ENCODE data around the gene ERICH3. TPM values are rescaled to one million over a fixed set of nuclear protein-coding genes. Genes with fewer than 3 reads are reported as not detected.
A peak's percentile ranks its signal among the peaks of the same experiment; 100 is the strongest.
"Not testable (repeated sequence)": the region's sequence is repeated elsewhere in the genome, so short reads cannot be mapped to it uniquely, and the experiment has no call there.

Gene ERICH3
- total and polyA plus RNA-seq, 2 experiments from 2014 or later: 0.47 TPM; not detected in 1

- H2AFZ ChIP-seq: no peak overlapping the region
- no peak for DNase-seq (ENCODE audit: low spot score)
Observed at GRCh38 chr1:74681001-74681400, 7.4 kb upstream of the ERICH3 start.

GRCh38 chr1:74679811-74680210, 6.2 kb upstream of the ERICH3 start:
- H3K4me1 ChIP-seq (ENCODE audit: insufficient read depth): no peaks in the 10 kb centered on the region
- H3K4me2 ChIP-seq: no peak overlapping the region
- no peaks in the 10 kb centered on the region for H3K9me2 ChIP-seq (replicated peaks; ENCODE audit: insufficient read depth)
- WGBS (ENCODE audit: low lambda C conversion rate, missing lambda C conversion rate): 100% methylated on average over 2 of the region's 2 CpGs
- no peaks in the 10 kb centered on the region for H3K36me3 ChIP-seq (replicated peaks; ENCODE audit: insufficient read depth, low read depth)
- DNase-seq (ENCODE audit: low spot score): no peak
- H3K4me3 ChIP-seq: no peak overlapping the region
- H3K27me3 ChIP-seq: no peaks in the 10 kb centered on the region
- no peak for TF ChIP-seq EZH2 (IDR thresholded peaks at IDR 0.05; ENCODE audit: borderline replicate concordance)
- no peak overlapping the region for H2AFZ ChIP-seq
- no peaks in the 10 kb centered on the region for H4K20me1 ChIP-seq (ENCODE audit: insufficient read depth, poor library complexity, severe bottlenecking)
- no peak overlapping the region for H3K27ac ChIP-seq
- H3K9me3 ChIP-seq (ENCODE audit: low read depth): no peaks in the 10 kb centered on the region
- no peaks in the 10 kb centered on the region for H3K79me2 ChIP-seq

More at GRCh38 chr1:74681001-74681400, 7.4 kb upstream of the ERICH3 start:
- no peak overlapping the region for H3K4me2 ChIP-seq
- H3K9me2 ChIP-seq (replicated peaks; ENCODE audit: insufficient read depth): no peaks in the 10 kb centered on the region
- no peaks in the 10 kb centered on the region for H3K27me3 ChIP-seq
- H3K9me3 ChIP-seq (ENCODE audit: low read depth): no peaks in the 10 kb centered on the region
- no peak overlapping the region for H3K27ac ChIP-seq
- no peaks in the 10 kb centered on the region for H3K4me1 ChIP-seq (ENCODE audit: insufficient read depth)
- no peak for TF ChIP-seq EZH2phosphoT487 (IDR thresholded peaks at IDR 0.05; ENCODE audit: low read depth, severe bottlenecking, unreplicated experiment)
- TF ChIP-seq EZH2 (IDR thresholded peaks at IDR 0.05; ENCODE audit: borderline replicate concordance): no peak
- TF ChIP-seq CTCF (IDR thresholded peaks at IDR 0.05; ENCODE audit: poor library complexity): no peak
- no peaks in the 10 kb centered on the region for H4K20me1 ChIP-seq (ENCODE audit: insufficient read depth, poor library complexity, severe bottlenecking)
- H3K4me3 ChIP-seq: no peak overlapping the region
- H3K36me3 ChIP-seq (replicated peaks; ENCODE audit: insufficient read depth, low read depth): no peaks in the 10 kb centered on the region
- WGBS (ENCODE audit: low lambda C conversion rate, missing lambda C conversion rate): 81% methylated on average over 3 of the region's 3 CpGs
- no peaks in the 10 kb centered on the region for H3K79me2 ChIP-seq

GRCh38 chr1:74677926-74678325, 4.3 kb upstream of the ERICH3 start:
- H3K4me1 ChIP-seq (ENCODE audit: insufficient read depth): no peaks in the 10 kb centered on the region
- H3K4me2 ChIP-seq: no peak overlapping the region
- peaks cover 11% of the 10 kb centered on the region for H3K27me3 ChIP-seq
- H3K4me3 ChIP-seq: no peak overlapping the region
- H2AFZ ChIP-seq: no peak overlapping the region
- H3K36me3 ChIP-seq (replicated peaks; ENCODE audit: insufficient read depth, low read depth): no peaks in the 10 kb centered on the region
- no peaks in the 10 kb centered on the region for H3K9me2 ChIP-seq (replicated peaks; ENCODE audit: insufficient read depth)
- no peak for DNase-seq (ENCODE audit: low spot score)
- no peaks in the 10 kb centered on the region for H4K20me1 ChIP-seq (ENCODE audit: insufficient read depth, poor library complexity, severe bottlenecking)
- H3K9me3 ChIP-seq (ENCODE audit: low read depth): no peaks in the 10 kb centered on the region
- TF ChIP-seq EZH2phosphoT487 (IDR thresholded peaks at IDR 0.05; ENCODE audit: low read depth, severe bottlenecking, unreplicated experiment): no peak
- no peak for TF ChIP-seq EZH2 (IDR thresholded peaks at IDR 0.05; ENCODE audit: borderline replicate concordance)
- TF ChIP-seq CTCF (IDR thresholded peaks at IDR 0.05; ENCODE audit: poor library complexity): no peak
- H3K79me2 ChIP-seq: no peaks in the 10 kb centered on the region
- H3K27ac ChIP-seq: no peak overlapping the region

GRCh38 chr1:74674278-74675048, 871 bp upstream of the ERICH3 start:
- Histone ChIP-seq H3K9me2 (replicated peaks; ENCODE audit: insufficient read depth) (no peaks in the 10 kb centered on the region), H3K36me3 (replicated peaks; ENCODE audit: insufficient read depth, low read depth) (no peaks in the 10 kb centered on the region), H4K20me1 (ENCODE audit: insufficient read depth, poor library complexity, severe bottlenecking) (no peaks in the 10 kb centered on the region), H3K9me3 (ENCODE audit: low read depth) (no peaks in the 10 kb centered on the region), H3K79me2 (no peaks in the 10 kb centered on the region), H3K4me2 (peak overlapping the region; percentile 90), H3K27ac (no peak overlapping the region), H3K4me3 (no peak overlapping the region), H3K4me1 (ENCODE audit: insufficient read depth) (no peaks in the 10 kb centered on the region), H2AFZ (peak overlapping the region; percentile 78), H3K27me3 (peaks cover 12% of the 10 kb centered on the region)
- 65% methylated on average over 6 of the region's 6 CpGs for WGBS (ENCODE audit: low lambda C conversion rate, missing lambda C conversion rate)
- no peak for TF ChIP-seq EZH2 (IDR thresholded peaks at IDR 0.05; ENCODE audit: borderline replicate concordance)
- no peak for TF ChIP-seq CTCF (IDR thresholded peaks at IDR 0.05; ENCODE audit: poor library complexity)
- no peak for TF ChIP-seq EZH2phosphoT487 (IDR thresholded peaks at IDR 0.05; ENCODE audit: low read depth, severe bottlenecking, unreplicated experiment)
- no peak for DNase-seq (ENCODE audit: low spot score)

GRCh38 chr1:74670866-74671265, 2.7 kb downstream of the ERICH3 start:
- not testable (repeated sequence) for H3K79me2 ChIP-seq; H3K4me2 ChIP-seq; H3K9me2 ChIP-seq (replicated peaks; ENCODE audit: insufficient read depth); H3K4me1 ChIP-seq (ENCODE audit: insufficient read depth); H3K36me3 ChIP-seq (replicated peaks; ENCODE audit: insufficient read depth, low read depth); H4K20me1 ChIP-seq (ENCODE audit: insufficient read depth, poor library complexity, severe bottlenecking); H3K9me3 ChIP-seq (ENCODE audit: low read depth); H2AFZ ChIP-seq; DNase-seq (ENCODE audit: low spot score); H3K4me3 ChIP-seq; H3K27ac ChIP-seq
- WGBS (ENCODE audit: low lambda C conversion rate, missing lambda C conversion rate): 68% methylated on average over 3 of the region's 3 CpGs
- peaks cover 12% of the 10 kb centered on the region for H3K27me3 ChIP-seq
